DND-41 (cell line): ENCODE measurements around the gene SHROOM3.

Source experiments
- ATAC-seq: fragments of 200-7000 bp; cut with Tn5 transposase; 3 replicates; pipeline ENCODE4 v1.9.1; 2021; ENCODE audit warnings: low read depth; ENCODE audit not compliant: insufficient read depth
- DNase-seq: peaks from one replicate; pipeline ENCODE4 v3.0.0-alpha.2; 2020
- H2AFZ ChIP-seq: 2 replicates; pipeline ENCODE4 v1.6.0; 2012; ENCODE audit warnings: low read depth, low read length
- H3K27ac ChIP-seq: 2 replicates; pipeline ENCODE4 v1.5.1; 2012; ENCODE audit warnings: low read length, inconsistent platforms
- H3K27me3 ChIP-seq: fragments of 200-600 bp; sonication (generic); 2 replicates; pipeline ENCODE4 v1.6.0; 2012; ENCODE audit warnings: low read length, mild to moderate bottlenecking, inconsistent platforms; ENCODE audit not compliant: insufficient read depth, poor library complexity
- H3K36me3 ChIP-seq: 2 replicates; pipeline ENCODE4 v1.5.1; 2012; ENCODE audit warnings: low read length, inconsistent platforms; ENCODE audit not compliant: insufficient read depth
- H3K4me1 ChIP-seq: 2 replicates; pipeline ENCODE4 v1.5.1; 2012; ENCODE audit warnings: mild to moderate bottlenecking, low read length; ENCODE audit not compliant: insufficient read depth
- H3K4me2 ChIP-seq: 2 replicates; pipeline ENCODE4 v1.6.0; 2012; ENCODE audit warnings: mild to moderate bottlenecking, moderate library complexity, low read length, inconsistent platforms; ENCODE audit not compliant: insufficient read depth
- H3K4me3 ChIP-seq, 2 experiments: fragments of 200-600 bp in 1 of 2; shearing (Covaris generic) in 1 of 2; 2 replicates each; pipeline ENCODE4 v1.5.1; 2012 to 2016; ENCODE audit warnings: inconsistent platforms in 2 of 2, low read length in 2 of 2, mild to moderate bottlenecking in 2 of 2, low read depth in 1 of 2, moderate library complexity in 1 of 2
- H3K79me2 ChIP-seq: 2 replicates; pipeline ENCODE4 v1.6.0; 2012; ENCODE audit warnings: low read length, inconsistent platforms; ENCODE audit not compliant: insufficient read depth
- H3K9ac ChIP-seq: 2 replicates; pipeline ENCODE4 v1.6.0; 2012; ENCODE audit warnings: low read depth, mild to moderate bottlenecking, inconsistent platforms, low read length, moderate library complexity
- H3K9me3 ChIP-seq: 2 replicates; pipeline ENCODE4 v1.5.1; 2012; ENCODE audit warnings: low read length, moderate library complexity, mild to moderate bottlenecking, inconsistent platforms; ENCODE audit not compliant: insufficient read depth, severe bottlenecking
- H4K20me1 ChIP-seq: 2 replicates; pipeline ENCODE4 v1.6.0; 2012; ENCODE audit warnings: low read length; ENCODE audit not compliant: insufficient read depth
- EZH2 ChIP-seq: IDR thresholded peaks from 3 replicates; pipeline ENCODE4 v1.6.1; 2012; ENCODE audit warnings: borderline replicate concordance, low read depth, mild to moderate bottlenecking, moderate library complexity, low read length, inconsistent platforms; ENCODE audit not compliant: severe bottlenecking
- TF ChIP-seq, protein P1 (sequence below): IDR thresholded peaks from 2 replicates; pipeline ENCODE4 v1.5.1; 2012; ENCODE audit warnings: borderline replicate concordance, low read length, moderate library complexity, mild to moderate bottlenecking; ENCODE audit not compliant: poor library complexity, severe bottlenecking; ENCODE audit errors: extremely low read depth

Gene SHROOM3

DNA sequence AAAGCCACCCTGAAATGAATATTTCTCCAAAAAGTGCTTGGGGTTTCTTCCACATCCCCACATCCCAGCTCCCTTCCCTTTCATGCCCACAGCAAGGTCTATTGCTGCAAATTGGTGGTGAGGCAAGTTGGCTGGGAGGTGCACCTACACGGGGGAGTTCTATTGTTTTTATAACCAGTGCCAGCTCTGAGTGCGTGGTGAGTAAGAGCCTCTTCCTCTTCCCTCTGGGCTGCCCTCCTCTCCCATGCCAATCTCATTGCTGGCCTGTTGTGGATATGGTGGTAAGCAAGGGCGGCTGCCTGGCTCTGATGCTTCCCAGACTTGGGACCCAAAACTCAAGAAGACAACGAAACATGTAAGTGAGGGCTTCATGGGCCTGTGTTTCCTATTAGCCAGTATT, 204.3 kb downstream of the SHROOM3 start:
- Histone ChIP-seq H3K36me3 (no peaks in the 10 kb centered on the region), H3K4me3 (no peak overlapping the region), H3K79me2 (no peaks in the 10 kb centered on the region), H2AFZ (no peak overlapping the region), H3K4me1 (no peaks in the 10 kb centered on the region), H3K9ac (no peak overlapping the region), H3K4me2 (no peak overlapping the region), H4K20me1 (no peaks in the 10 kb centered on the region), H3K9me3 (no peaks in the 10 kb centered on the region), H3K27ac (no peak overlapping the region), H3K27me3 (no peaks in the 10 kb centered on the region)
- no peak for TF ChIP-seq EZH2
- TF ChIP-seq, protein P1, sequence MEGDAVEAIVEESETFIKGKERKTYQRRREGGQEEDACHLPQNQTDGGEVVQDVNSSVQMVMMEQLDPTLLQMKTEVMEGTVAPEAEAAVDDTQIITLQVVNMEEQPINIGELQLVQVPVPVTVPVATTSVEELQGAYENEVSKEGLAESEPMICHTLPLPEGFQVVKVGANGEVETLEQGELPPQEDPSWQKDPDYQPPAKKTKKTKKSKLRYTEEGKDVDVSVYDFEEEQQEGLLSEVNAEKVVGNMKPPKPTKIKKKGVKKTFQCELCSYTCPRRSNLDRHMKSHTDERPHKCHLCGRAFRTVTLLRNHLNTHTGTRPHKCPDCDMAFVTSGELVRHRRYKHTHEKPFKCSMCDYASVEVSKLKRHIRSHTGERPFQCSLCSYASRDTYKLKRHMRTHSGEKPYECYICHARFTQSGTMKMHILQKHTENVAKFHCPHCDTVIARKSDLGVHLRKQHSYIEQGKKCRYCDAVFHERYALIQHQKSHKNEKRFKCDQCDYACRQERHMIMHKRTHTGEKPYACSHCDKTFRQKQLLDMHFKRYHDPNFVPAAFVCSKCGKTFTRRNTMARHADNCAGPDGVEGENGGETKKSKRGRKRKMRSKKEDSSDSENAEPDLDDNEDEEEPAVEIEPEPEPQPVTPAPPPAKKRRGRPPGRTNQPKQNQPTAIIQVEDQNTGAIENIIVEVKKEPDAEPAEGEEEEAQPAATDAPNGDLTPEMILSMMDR: no peak
- no peak for ATAC-seq
- DNase-seq: no peak

DNA sequence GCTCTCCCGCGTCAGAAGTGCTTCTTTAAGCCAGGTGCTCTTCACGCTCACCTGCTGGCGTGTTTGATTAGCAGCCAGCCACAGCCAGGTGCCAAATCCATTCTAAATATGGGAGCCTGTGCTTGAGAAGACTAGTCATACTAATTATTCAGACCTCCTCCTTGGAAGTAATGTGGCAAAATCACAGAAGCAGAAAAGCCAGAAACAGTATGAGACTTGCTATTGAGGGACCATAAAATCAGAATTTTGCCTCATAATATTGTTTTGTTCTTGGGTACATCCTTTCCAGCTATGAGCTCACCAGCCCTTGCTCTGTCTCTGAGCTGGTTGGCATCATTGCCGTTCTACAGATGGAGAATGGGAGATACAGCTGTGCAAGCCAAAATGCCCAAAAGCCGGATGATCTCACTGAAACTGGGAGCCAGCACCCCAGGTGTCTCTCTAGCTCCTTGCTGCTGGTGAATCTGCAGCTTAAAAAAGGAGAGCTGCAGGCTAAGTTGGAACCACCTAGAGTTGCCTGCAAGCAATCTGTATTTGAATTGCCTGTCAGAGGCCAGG, 205.4 kb downstream of the SHROOM3 start:
- no peak overlapping the region for H2AFZ ChIP-seq
- H3K4me1 ChIP-seq: no peaks in the 10 kb centered on the region
- no peak overlapping the region for H3K27ac ChIP-seq
- H3K9ac ChIP-seq: no peak overlapping the region
- no peak for ATAC-seq
- no peaks in the 10 kb centered on the region for H3K36me3 ChIP-seq
- no peaks in the 10 kb centered on the region for H3K9me3 ChIP-seq
- no peaks in the 10 kb centered on the region for H4K20me1 ChIP-seq
- H3K4me3 ChIP-seq: no peak overlapping the region
- H3K4me2 ChIP-seq: no peak overlapping the region
- no peak for DNase-seq
- TF ChIP-seq, protein P1: no peak
- no peak for TF ChIP-seq EZH2
- no peaks in the 10 kb centered on the region for H3K79me2 ChIP-seq
- H3K27me3 ChIP-seq: no peaks in the 10 kb centered on the region

DNA sequence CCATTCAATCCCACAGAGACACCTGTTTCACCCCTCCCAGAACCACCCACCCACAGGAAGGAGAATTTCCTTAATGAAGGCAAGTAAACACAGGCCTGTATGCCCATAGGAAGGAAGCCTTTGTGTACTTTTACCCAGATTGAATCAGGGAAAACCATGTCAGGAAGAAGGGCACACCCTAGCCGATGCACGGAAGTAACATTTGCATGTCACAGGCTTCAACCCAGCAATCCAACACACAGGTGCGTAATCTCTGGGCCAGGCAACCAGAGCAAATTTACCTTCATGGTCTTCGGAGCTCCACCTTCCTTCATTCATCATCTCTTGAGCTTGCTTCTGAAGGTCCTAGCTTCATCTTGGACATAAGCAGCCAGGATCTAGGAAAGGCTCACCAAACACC, 206.3 kb downstream of the SHROOM3 start:
- H3K27me3 ChIP-seq: no peaks in the 10 kb centered on the region
- no peaks in the 10 kb centered on the region for H3K36me3 ChIP-seq
- no peaks in the 10 kb centered on the region for H4K20me1 ChIP-seq
- H3K4me1 ChIP-seq: no peaks in the 10 kb centered on the region
- H3K9me3 ChIP-seq: no peaks in the 10 kb centered on the region
- no peak for ATAC-seq
- no peak overlapping the region for H3K9ac ChIP-seq
- no peak overlapping the region for H2AFZ ChIP-seq
- no peaks in the 10 kb centered on the region for H3K79me2 ChIP-seq
- H3K4me2 ChIP-seq: no peak overlapping the region
- TF ChIP-seq, protein P1: no peak
- TF ChIP-seq EZH2: no peak
- no peak overlapping the region for H3K4me3 ChIP-seq
- no peak for DNase-seq
- no peak overlapping the region for H3K27ac ChIP-seq

DNA sequence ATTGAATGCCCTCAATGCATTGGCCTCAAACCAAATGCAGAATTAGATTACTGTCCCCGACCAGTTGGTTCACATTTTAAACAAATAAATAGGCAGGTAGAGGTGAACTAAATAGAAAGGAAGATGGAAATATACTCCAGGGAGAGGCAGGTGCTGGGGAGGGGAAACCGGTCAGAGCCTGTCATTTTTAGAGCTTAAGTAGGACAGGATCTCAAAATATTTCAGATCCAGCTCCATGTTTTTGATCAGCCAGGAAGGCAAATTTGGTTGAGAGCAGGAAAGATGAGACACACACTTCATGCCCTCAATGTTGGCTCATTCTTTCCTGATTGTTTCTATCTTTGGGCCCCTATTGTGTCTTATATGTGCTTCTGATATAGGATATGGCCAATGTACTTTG, 206.7 kb downstream of the SHROOM3 start:
- no peak overlapping the region for H3K9ac ChIP-seq
- H3K4me3 ChIP-seq: no peak overlapping the region
- no peak for DNase-seq
- H3K9me3 ChIP-seq: no peaks in the 10 kb centered on the region
- H3K27ac ChIP-seq: no peak overlapping the region
- H3K27me3 ChIP-seq: no peaks in the 10 kb centered on the region
- H4K20me1 ChIP-seq: no peaks in the 10 kb centered on the region
- H3K4me2 ChIP-seq: no peak overlapping the region
- H3K79me2 ChIP-seq: no peaks in the 10 kb centered on the region
- no peak overlapping the region for H2AFZ ChIP-seq
- TF ChIP-seq EZH2: no peak
- TF ChIP-seq, protein P1: no peak
- no peaks in the 10 kb centered on the region for H3K36me3 ChIP-seq
- no peak for ATAC-seq
- H3K4me1 ChIP-seq: no peaks in the 10 kb centered on the region
